H1 (cell line): Measurements from ENCODE around the gene TTC23. TPM values are rescaled to one million over a fixed set of nuclear protein-coding genes. Genes with fewer than 3 reads are reported as not detected.

ENCODE experiments used
- CTCF ChIA-PET: fragments of 300-600 bp; sonication (Branson Sonifier 250); formaldehyde crosslinking; loops from one replicate; lab custom pipeline; 2021; ENCODE audit not compliant: partially characterized antibody; lab: Charles Lee
- POLR2A ChIA-PET: fragments of 300-600 bp; sonication (Branson Sonifier 250); formaldehyde crosslinking; loops from one replicate; lab custom pipeline; 2021; ENCODE audit warnings: inconsistent platforms; ENCODE audit not compliant: partially characterized antibody; lab: Charles Lee
- DNase-seq, 2 experiments: peaks; one replicate each; pipeline versions ENCODE4 v3.0.0 to v3.0.0-alpha.2; 2010 to 2022; ENCODE audit warnings: low spot score in 2 of 2, low read depth in 1 of 2, mixed read lengths in 1 of 2
- FAIRE-seq: peaks from 2 replicates; lab custom pipeline; 2011; peaks lifted over from hg19 to GRCh38; lab: Jason Lieb, UNC
- H2AFZ ChIP-seq: 2 replicates; pipeline ENCODE4 v1.8.1; 2012; ENCODE audit warnings: low read length, inconsistent platforms
- H2AK5ac ChIP-seq: 2 replicates; pipeline ENCODE4 v1.6.1; 2013; ENCODE audit warnings: low read depth, low read length
- H2BK120ac ChIP-seq: replicated peaks from 2 replicates; pipeline ENCODE3; 2013; ENCODE audit warnings: low read depth, low read length, inconsistent platforms
- H2BK12ac ChIP-seq: 2 replicates; pipeline ENCODE4 v1.6.1; 2013; ENCODE audit warnings: low read depth, low read length
- H2BK15ac ChIP-seq: 2 replicates; pipeline ENCODE4 v1.6.1; 2013; ENCODE audit warnings: low read length
- H2BK20ac ChIP-seq: 2 replicates; pipeline ENCODE4 v1.6.1; 2013; ENCODE audit warnings: low read length
- H2BK5ac ChIP-seq: 2 replicates; pipeline ENCODE4 v1.6.1; 2013; ENCODE audit warnings: low read depth, low read length
- H3K14ac ChIP-seq: 2 replicates; pipeline ENCODE4 v1.6.1; 2013; ENCODE audit warnings: inconsistent platforms; ENCODE audit not compliant: insufficient read length
- H3K18ac ChIP-seq: 2 replicates; pipeline ENCODE4 v1.6.1; 2013; ENCODE audit warnings: low read length; ENCODE audit errors: extremely low read depth
- H3K23ac ChIP-seq: 2 replicates; pipeline ENCODE4 v1.6.1; 2013; ENCODE audit warnings: inconsistent platforms; ENCODE audit not compliant: insufficient read length
- H3K23me2 ChIP-seq: 2 replicates; pipeline ENCODE4 v1.6.1; 2013; ENCODE audit warnings: low read depth, low read length
- H3K27ac ChIP-seq: 2 replicates; pipeline ENCODE4 v1.6.1; 2011; ENCODE audit warnings: low read depth, low read length, inconsistent platforms
- H3K27me3 ChIP-seq, 4 experiments: replicated peaks in 1 of 4; 1 replicate in 1 of 4; 2 replicates in 3 of 4; pipeline versions ENCODE4 v1.6.1 to v1.8.1; 2011 to 2013; ENCODE audit warnings: low read length in 3 of 4, mild to moderate bottlenecking in 3 of 4, inconsistent platforms in 2 of 4, mixed read lengths in 2 of 4, moderate library complexity in 1 of 4; ENCODE audit not compliant: control insufficient read depth in 3 of 4, insufficient read depth in 3 of 4; ENCODE audit errors: extremely low read depth in 1 of 4
- H3K36me3 ChIP-seq, 4 experiments: 2 replicates each; pipeline versions ENCODE4 v1.6.1 to v1.8.1; 2011 to 2013; ENCODE audit warnings: mild to moderate bottlenecking in 4 of 4, low read length in 3 of 4, moderate library complexity in 2 of 4, control low read depth in 1 of 4, inconsistent platforms in 1 of 4; ENCODE audit not compliant: insufficient read depth in 4 of 4, control insufficient read depth in 2 of 4
- H3K4ac ChIP-seq: replicated peaks from 2 replicates; pipeline ENCODE3; 2013; ENCODE audit warnings: low read length, low read depth, mixed read lengths, inconsistent platforms; ENCODE audit not compliant: insufficient read length
- H3K4me1 ChIP-seq, 4 experiments: replicated peaks in 1 of 4; 1 replicate in 1 of 4; 2 replicates in 3 of 4; pipeline versions ENCODE4 v1.6.1 to v1.8.1; 2011 to 2013; ENCODE audit warnings: low read length in 3 of 4, inconsistent platforms in 2 of 4, mixed read lengths in 1 of 4; ENCODE audit not compliant: insufficient read depth in 4 of 4, control insufficient read depth in 3 of 4
- H3K4me2 ChIP-seq, 2 experiments: 2 replicates each; pipeline versions ENCODE4 v1.6.1 to v1.8.1; 2011 to 2013; ENCODE audit warnings: low read depth in 2 of 2, low read length in 2 of 2, control low read depth in 1 of 2, inconsistent platforms in 1 of 2, mild to moderate bottlenecking in 1 of 2; ENCODE audit not compliant: insufficient read depth in 1 of 2
- H3K4me3 ChIP-seq, 4 experiments: fragments of 200-600, 300-600 bp in 1 of 4; sonication (generic), shearing (Covaris generic), sonication (Bioruptor Twin) in 1 of 4; 2 replicates each; pipeline versions ENCODE4 v1.5.1 to v1.8.1; 2011 to 2016; ENCODE audit warnings: low read length in 4 of 4, low read depth in 3 of 4, control low read depth in 2 of 4, inconsistent platforms in 2 of 4, mild to moderate bottlenecking in 2 of 4, mixed read lengths in 1 of 4, moderate library complexity in 1 of 4; ENCODE audit not compliant: insufficient read depth in 2 of 4; ENCODE audit errors: extremely low read depth in 1 of 4
- H3K56ac ChIP-seq: replicated peaks from 2 replicates; pipeline ENCODE3; 2013; ENCODE audit warnings: low read depth, mild to moderate bottlenecking, mixed read lengths, low read length, inconsistent platforms; ENCODE audit not compliant: insufficient read length
- H3K79me1 ChIP-seq: 2 replicates; pipeline ENCODE4 v1.6.1; 2013; ENCODE audit warnings: low read depth, low read length, control low read depth
- H3K79me2 ChIP-seq, 2 experiments: 2 replicates each; pipeline versions ENCODE4 v1.6.1 to v1.8.1; 2012 to 2013; ENCODE audit warnings: low read length in 2 of 2, mild to moderate bottlenecking in 2 of 2, inconsistent platforms in 1 of 2; ENCODE audit not compliant: insufficient read depth in 2 of 2, control insufficient read depth in 1 of 2
- H3K9ac ChIP-seq, 4 experiments: replicated peaks in 1 of 4; 1 replicate in 1 of 4; 2 replicates in 3 of 4; pipeline versions ENCODE4 v1.6.1 to v1.8.1; 2011 to 2013; ENCODE audit warnings: low read depth in 3 of 4, low read length in 3 of 4, control low read depth in 2 of 4, mild to moderate bottlenecking in 2 of 4, moderate library complexity in 2 of 4, inconsistent platforms in 1 of 4; ENCODE audit errors: extremely low read depth in 1 of 4
- H3K9me3 ChIP-seq, 2 experiments: 2 replicates each; pipeline versions ENCODE4 v1.6.1 to v1.8.1; 2012 to 2013; ENCODE audit warnings: mild to moderate bottlenecking in 2 of 2, moderate library complexity in 2 of 2, control low read depth in 1 of 2, inconsistent platforms in 1 of 2, low read depth in 1 of 2, low read length in 1 of 2, mixed read lengths in 1 of 2; ENCODE audit not compliant: insufficient read depth in 2 of 2
- H4K20me1 ChIP-seq, 2 experiments: replicated peaks in 1 of 2; 2 replicates each; pipeline versions ENCODE3 to v1.8.1; 2011 to 2013; ENCODE audit warnings: inconsistent platforms in 2 of 2, low read length in 2 of 2, mild to moderate bottlenecking in 1 of 2; ENCODE audit not compliant: insufficient read depth in 2 of 2, control insufficient read depth in 1 of 2
- H4K5ac ChIP-seq: 2 replicates; pipeline ENCODE4 v1.6.1; 2013; ENCODE audit warnings: low read length, low read depth, mixed read lengths, inconsistent platforms; ENCODE audit not compliant: insufficient read length
- H4K8ac ChIP-seq: 2 replicates; pipeline ENCODE4 v1.8.0; 2013; ENCODE audit warnings: mild to moderate bottlenecking, moderate library complexity, low read length, inconsistent platforms; ENCODE audit not compliant: insufficient read depth; ENCODE audit errors: extremely low read depth
- H4K91ac ChIP-seq: replicated peaks from 2 replicates; pipeline ENCODE3; 2013; ENCODE audit warnings: low read length, mixed read lengths, inconsistent platforms; ENCODE audit not compliant: insufficient read length
- BACH1 ChIP-seq: IDR thresholded peaks from 2 replicates; pipeline ENCODE4 v1.6.1; 2012; ENCODE audit warnings: low read length, improper control_type of control experiment
- CHD2 ChIP-seq: IDR thresholded peaks from 2 replicates; pipeline ENCODE4 v1.6.1; 2012; ENCODE audit warnings: low read length, improper control_type of control experiment
- EZH2 ChIP-seq: fragments of 200-600 bp; sonication (generic); IDR thresholded peaks from 2 replicates; pipeline ENCODE4 v1.7.1; 2012; ENCODE audit warnings: low read depth, mild to moderate bottlenecking, moderate library complexity, low read length, inconsistent platforms; ENCODE audit not compliant: severe bottlenecking
- GABPA ChIP-seq: IDR thresholded peaks from 2 replicates; pipeline ENCODE4 v1.6.1; 2011; ENCODE audit warnings: mild to moderate bottlenecking, low read length, moderate library complexity, borderline replicate concordance; ENCODE audit not compliant: insufficient read depth
- JUND ChIP-seq: IDR thresholded peaks from 2 replicates; pipeline ENCODE4 v1.6.1; 2011; ENCODE audit warnings: mild to moderate bottlenecking, improper control_type of control experiment, low read length
- KDM4A ChIP-seq: IDR thresholded peaks from one replicate; pipeline ENCODE4 v1.7.1; 2012; ENCODE audit warnings: low read depth, mild to moderate bottlenecking, moderate library complexity, low read length, inconsistent platforms; ENCODE audit not compliant: severe bottlenecking
- POLR2AphosphoS5 ChIP-seq: IDR thresholded peaks from 2 replicates; pipeline ENCODE4 v1.6.1; 2011; ENCODE audit warnings: low read depth, low read length
- RNF2 ChIP-seq: fragments of 200-900, 300-1000 bp; sonication (generic); IDR thresholded peaks from 2 replicates; pipeline ENCODE4 v1.7.1; 2016; ENCODE audit warnings: borderline replicate concordance, low read depth, mild to moderate bottlenecking, antibody characterized with exemption, low read length; ENCODE audit not compliant: poor library complexity, severe bottlenecking; ENCODE audit errors: missing control alignments
- SIX5 ChIP-seq: IDR thresholded peaks from 2 replicates; pipeline ENCODE4 v1.6.1; 2011; ENCODE audit warnings: mild to moderate bottlenecking, low read depth, low read length
- SP1 ChIP-seq: IDR thresholded peaks from 2 replicates; pipeline ENCODE4 v1.6.1; 2011; ENCODE audit warnings: low read depth, low read length
- TAF7 ChIP-seq: optimal IDR thresholded peaks from 2 replicates; pipeline ENCODE3; 2011; ENCODE audit warnings: low read depth, mild to moderate bottlenecking, inconsistent platforms, low read length, moderate library complexity, borderline replicate concordance
- WGBS, 2 experiments: shearing (Covaris generic) in 1 of 2; methylation state at CpG; one replicate each; pipeline versions ENCODE4 v1.1.6 to v1.1.7; 2013 to 2015; ENCODE audit warnings: low lambda C conversion rate in 2 of 2, mixed read lengths in 2 of 2, inconsistent platforms in 1 of 2, low coverage in 1 of 2, missing lambda C conversion rate in 1 of 2; ENCODE audit not compliant: insufficient replicate concordance in 2 of 2, insufficient coverage in 1 of 2, insufficient read length in 1 of 2; ENCODE audit errors: extremely low coverage in 1 of 2, missing lambda C conversion rate in 1 of 2; 5-methylcytosine and 5-hydroxymethylcytosine counted together
- polyA plus RNA-seq, 7 experiments: library from polyadenylated mRNA; depleted of rRNA in 3 of 7; stranded (reverse) in 5 of 7; unstranded in 2 of 7; fragments of >200 nt in 5 of 7; fragments of 200-250 nt in 2 of 7; gene quantifications; 1 replicate in 5 of 7; 2 replicates in 1 of 7; 4 replicates in 1 of 7; pipeline versions ENCODE4 v1.2.1 to v1.2.3, GENCODE V29; 2011 to 2013; ENCODE audit warnings: missing spikeins in 2 of 7, mixed read lengths in 2 of 7
- total RNA-seq: library from RNA; stranded (reverse); fragmentation: NEBNext Ultra II Directional; extraction: Animal tissue kit (Norgen Biotek cat#: 25700); gene quantifications from 2 replicates; pipeline ENCODE4 v1.2.1, GENCODE V29; 2021
- TF ChIP-seq, protein P1 (sequence below): IDR thresholded peaks from 2 replicates; pipeline ENCODE4 v1.6.1; 2012; ENCODE audit warnings: inconsistent platforms

Gene TTC23
- total and polyA plus RNA-seq, 2 of the 8 experiments (the other 6 are each of a cell fraction or from before 2014, with no cell fraction given) = 4.8 to 23.0 TPM

DNA sequence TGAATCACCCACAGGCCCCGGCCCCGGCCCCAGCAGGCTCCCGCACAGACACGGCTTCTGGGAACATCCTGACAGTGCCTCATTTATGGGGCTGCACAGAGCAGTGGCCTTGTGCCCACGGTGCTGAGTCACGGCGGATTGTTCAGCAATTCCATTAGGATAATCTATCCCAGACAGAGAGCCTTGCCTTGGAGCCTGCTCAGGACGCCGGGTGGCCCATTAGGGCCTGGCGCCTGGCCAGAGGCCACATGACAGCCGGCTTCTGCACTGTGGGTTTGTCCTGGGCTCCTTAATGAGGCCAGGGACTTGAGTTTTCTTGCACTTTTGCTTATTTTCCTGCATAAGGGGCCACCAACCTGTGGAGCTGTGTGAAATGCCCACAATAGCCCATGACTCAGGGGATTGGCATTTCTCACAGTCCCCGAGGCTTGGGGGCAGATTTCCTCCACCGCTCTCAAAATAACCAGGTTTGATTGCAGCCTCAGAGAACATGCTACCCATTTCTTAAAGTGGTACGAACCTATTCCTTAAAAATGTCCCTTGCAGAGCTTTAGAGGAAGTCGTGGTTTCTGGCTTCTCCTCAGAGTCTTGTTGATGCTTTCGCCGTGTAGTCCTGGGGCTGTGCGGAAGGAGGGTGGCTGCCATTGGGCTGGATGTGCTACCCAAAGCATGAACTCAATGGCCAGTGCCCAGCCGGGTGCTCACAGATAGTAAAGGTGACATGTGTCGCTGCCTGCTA lies 125.5 kb downstream of the TTC23 start:
- ChIA-PET CTCF (interaction anchor here (1.0 to 2.5 kb wide), 7 partner anchors 10 to 47 kb away, joined by 3 to 9 read pairs (median 4); partner anchors contain the start of gene SYNM), POLR2A (no interaction called here)
- Histone ChIP-seq H3K9me3 (no peaks in the 10 kb centered on the region), H2BK120ac (no peak overlapping the region), H3K9ac (no peak overlapping the region), H3K4me3 (no peak overlapping the region), H2BK20ac (no peak overlapping the region), H3K14ac (no peak overlapping the region), H3K27me3 (no peaks in the 10 kb centered on the region), H3K4me1 (peaks cover 0 to 21% (median 5%) of the 10 kb centered on the region in 4 experiments; a peak in 5 of 7 replicates), H2BK12ac (0 out of 2 replicates have a peak overlapping the region, but pooled peaks have one; percentile 11), H2AFZ (no peak overlapping the region), H2BK15ac (no peak overlapping the region), H3K56ac (no peak overlapping the region), H3K36me3 (no peaks in the 10 kb centered on the region), H3K4ac (no peak overlapping the region), H3K23me2 (no peaks in the 10 kb centered on the region), H3K23ac (no peak overlapping the region), H4K91ac (peak overlapping the region; percentile 89), H2BK5ac (peak overlapping the region; percentile 66; the same call in 1 of the 2 replicates), H3K27ac (no peak overlapping the region), H4K8ac (no peak overlapping the region; the same call in 1 of the 2 replicates), H4K20me1 (no peaks in the 10 kb centered on the region), H3K79me1 (no peaks in the 10 kb centered on the region), H3K4me2 (0 out of 4 replicates have a peak overlapping the region, but pooled peaks of 1 of the 2 experiments have one; percentile 12), H4K5ac (no peak overlapping the region), H3K79me2 (no peaks in the 10 kb centered on the region), H2AK5ac (no peak overlapping the region), H3K18ac (no peak overlapping the region)
- WGBS, 2 experiments = 76% methylated on average over 20 of the region's 20 CpGs; no CpG with 5 or more reads in 1 of the 2 experiments
- no peak for DNase-seq
- peak; percentile 73 for FAIRE-seq
- no peak for TF ChIP-seq GABPA
- TF ChIP-seq, protein P1, sequence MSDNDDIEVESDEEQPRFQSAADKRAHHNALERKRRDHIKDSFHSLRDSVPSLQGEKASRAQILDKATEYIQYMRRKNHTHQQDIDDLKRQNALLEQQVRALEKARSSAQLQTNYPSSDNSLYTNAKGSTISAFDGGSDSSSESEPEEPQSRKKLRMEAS = no peak
- no peak for TF ChIP-seq POLR2AphosphoS5
- no peak for TF ChIP-seq RNF2
- no peak for TF ChIP-seq SP1
- no peak for TF ChIP-seq CHD2
- TF ChIP-seq SIX5 = no peak
- TF ChIP-seq BACH1 = peak; percentile 82
- TF ChIP-seq TAF7 = no peak
- TF ChIP-seq KDM4A = no peak
- TF ChIP-seq EZH2 = no peak
- TF ChIP-seq JUND = peak; percentile 91
